HEK293 (cell line): ENCODE data around the gene MACROH2A2.

Experiments
- CTCF ChIA-PET: fragments of 350-600 bp; formaldehyde crosslinking; extraction: SDS; loops from one replicate; lab custom pipeline; 2021; ENCODE audit warnings: antibody characterized with exemption; lab: Yijun Ruan, JAX
- POLR2A ChIA-PET: fragments of 300-600 bp; formaldehyde crosslinking; extraction: SDS; loops from one replicate; lab custom pipeline; 2020; ENCODE audit warnings: antibody characterized with exemption, inconsistent platforms; lab: Yijun Ruan, JAX
- H3K27ac ChIP-seq: fragments of 200-500 bp; sonication (Bioruptor generic); 2 replicates; pipeline ENCODE4 v1.5.1; 2014; ENCODE audit warnings: low read depth, low read length, control low read depth, inconsistent platforms; ENCODE audit errors: extremely low read depth
- H3K36me3 ChIP-seq, 2 experiments: fragments of 200-500 bp in 1 of 2; sonication (Bioruptor generic) in 1 of 2; 1 replicate in 1 of 2; 2 replicates in 1 of 2; pipeline ENCODE4 v1.5.1; 2014 to 2017; ENCODE audit warnings: inconsistent platforms in 2 of 2, low read length in 2 of 2; ENCODE audit not compliant: control insufficient read depth in 2 of 2, insufficient read depth in 1 of 2
- H3K4me1 ChIP-seq: fragments of 200-500 bp; sonication (Bioruptor generic); 2 replicates; pipeline ENCODE4 v1.5.1; 2014; ENCODE audit warnings: mild to moderate bottlenecking, low read length, inconsistent platforms; ENCODE audit not compliant: control insufficient read depth, insufficient read depth
- H3K4me3 ChIP-seq: 2 replicates; pipeline ENCODE4 v1.5.1; 2011; ENCODE audit warnings: low read depth, mild to moderate bottlenecking, control low read depth, low read length, moderate library complexity
- H3K9me3 ChIP-seq: fragments of 200-500 bp; sonication (Bioruptor generic); 2 replicates; pipeline ENCODE4 v1.5.1; 2014; ENCODE audit warnings: low read depth, low read length, inconsistent platforms; ENCODE audit not compliant: control insufficient read depth, insufficient read depth
- CTCF ChIP-seq: fragments of 450-650 bp; formaldehyde crosslinking; IDR thresholded peaks from 2 replicates; pipeline ENCODE4 v1.5.1; 2016; ENCODE audit warnings: missing biosample characterization, missing genetic modification characterization
- GLI2 ChIP-seq: fragments of 450-650 bp; formaldehyde crosslinking; IDR thresholded peaks from 2 replicates; pipeline ENCODE4; 2017; ENCODE audit warnings: missing biosample characterization, missing genetic modification characterization, low read depth, borderline replicate concordance
- GLIS2 ChIP-seq: fragments of 450-650 bp; formaldehyde crosslinking; IDR thresholded peaks from 2 replicates; pipeline ENCODE4 v1.5.1; 2016; ENCODE audit warnings: missing biosample characterization, missing genetic modification characterization
- HOXA7 ChIP-seq: sonication (generic); formaldehyde crosslinking; IDR thresholded peaks from 2 replicates; pipeline ENCODE4 v1.8.1; 2022; ENCODE audit warnings: missing genetic modification reagents, borderline replicate concordance
- KLF17 ChIP-seq: fragments of 450-650 bp; formaldehyde crosslinking; IDR thresholded peaks from 2 replicates; pipeline ENCODE4 v1.5.1; 2016; ENCODE audit warnings: missing biosample characterization, missing genetic modification characterization
- PRDM6 ChIP-seq: fragments of 450-650 bp; formaldehyde crosslinking; IDR thresholded peaks from 2 replicates; pipeline ENCODE4 v1.5.1; 2017; ENCODE audit warnings: missing biosample characterization, missing genetic modification characterization
- SCRT1 ChIP-seq: fragments of 450-650 bp; formaldehyde crosslinking; IDR thresholded peaks from 2 replicates; pipeline ENCODE4 v1.5.1; 2016; ENCODE audit warnings: missing biosample characterization, missing genetic modification characterization, borderline replicate concordance
- SP3 ChIP-seq: fragments of 450-650 bp; formaldehyde crosslinking; IDR thresholded peaks from 2 replicates; pipeline ENCODE4 v1.5.1; 2016; ENCODE audit warnings: missing biosample characterization, missing genetic modification characterization
- SP7 ChIP-seq: fragments of 450-650 bp; formaldehyde crosslinking; IDR thresholded peaks from 2 replicates; pipeline ENCODE4 v1.5.1; 2016; ENCODE audit warnings: missing biosample characterization, missing genetic modification characterization
- ZFP37 ChIP-seq: fragments of 450-650 bp; formaldehyde crosslinking; IDR thresholded peaks from 2 replicates; pipeline ENCODE4 v1.5.1; 2016; ENCODE audit warnings: missing biosample characterization, missing genetic modification characterization
- ZNF138 ChIP-seq: fragments of 450-650 bp; formaldehyde crosslinking; IDR thresholded peaks from 2 replicates; pipeline ENCODE4 v1.5.1; 2016; ENCODE audit warnings: missing biosample characterization, missing genetic modification characterization, borderline replicate concordance
- ZNF184 ChIP-seq: fragments of 450-650 bp; IDR thresholded peaks from 2 replicates; pipeline ENCODE4 v1.5.1; 2018; ENCODE audit warnings: missing biosample characterization, mild to moderate bottlenecking, missing genetic modification characterization
- ZNF19 ChIP-seq: fragments of 450-650 bp; formaldehyde crosslinking; IDR thresholded peaks from 2 replicates; pipeline ENCODE4; 2016; ENCODE audit warnings: missing biosample characterization, missing genetic modification characterization, low read depth
- ZNF26 ChIP-seq: fragments of 450-650 bp; formaldehyde crosslinking; IDR thresholded peaks from 2 replicates; pipeline ENCODE4 v1.5.1; 2016; ENCODE audit warnings: missing biosample characterization, missing genetic modification characterization
- ZNF280D ChIP-seq: fragments of 450-650 bp; formaldehyde crosslinking; IDR thresholded peaks from 2 replicates; pipeline ENCODE4 v1.5.1; 2016; ENCODE audit warnings: missing biosample characterization, missing genetic modification characterization
- ZNF302 ChIP-seq: fragments of 450-650 bp; formaldehyde crosslinking; IDR thresholded peaks from 2 replicates; pipeline ENCODE4 v1.5.1; 2016; ENCODE audit warnings: missing biosample characterization, missing genetic modification characterization, low read depth
- ZNF341 ChIP-seq: fragments of 450-650 bp; formaldehyde crosslinking; IDR thresholded peaks from 2 replicates; pipeline ENCODE4; 2016; ENCODE audit warnings: low read depth, missing biosample characterization, missing genetic modification characterization
- ZNF571 ChIP-seq: fragments of 450-650 bp; formaldehyde crosslinking; IDR thresholded peaks from 2 replicates; pipeline ENCODE4 v1.5.0; 2017; ENCODE audit warnings: missing biosample characterization, missing genetic modification characterization
- ZNF600 ChIP-seq: fragments of 450-650 bp; formaldehyde crosslinking; IDR thresholded peaks from 2 replicates; pipeline ENCODE4 v1.5.1; 2016; ENCODE audit warnings: missing biosample characterization, missing genetic modification characterization
- ZNF645 ChIP-seq: fragments of 450-650 bp; formaldehyde crosslinking; IDR thresholded peaks from 2 replicates; pipeline ENCODE4; 2016; ENCODE audit warnings: missing biosample characterization, missing genetic modification characterization
- ZNF660 ChIP-seq: fragments of 450-650 bp; IDR thresholded peaks from 2 replicates; pipeline ENCODE4 v1.5.1; 2018; ENCODE audit warnings: missing biosample characterization, mild to moderate bottlenecking, missing genetic modification characterization
- ZNF677 ChIP-seq: fragments of 450-650 bp; IDR thresholded peaks from 2 replicates; pipeline ENCODE4 v1.5.0; 2018; ENCODE audit warnings: missing biosample characterization, mild to moderate bottlenecking, missing genetic modification characterization, moderate library complexity
- ZSCAN30 ChIP-seq: fragments of 450-650 bp; IDR thresholded peaks from 2 replicates; pipeline ENCODE4 v1.5.1; 2018; ENCODE audit warnings: missing biosample characterization, mild to moderate bottlenecking, missing genetic modification characterization, moderate library complexity

The MACROH2A2 gene

GRCh38 chr10:70085975-70086613 is 33.4 kb downstream of the MACROH2A2 start:
- TF ChIP-seq SCRT1 (tag by site-specific recombination) (no peak), ZNF660 (tag by site-specific recombination) (no peak), ZNF280D (tag by site-specific recombination) (no peak), ZSCAN30 (tag by site-specific recombination) (no peak), ZNF571 (no peak), ZNF138 (tag by site-specific recombination) (no peak), ZNF600 (tag by site-specific recombination) (no peak), ZNF341 (tag by site-specific recombination) (no peak), ZNF302 (tag by site-specific recombination) (no peak), PRDM6 (no peak)
- POLR2A ChIA-PET = no interaction called here

GRCh38 chr10:70087616-70088307 is 35.1 kb downstream of the MACROH2A2 start:
- no peak overlapping the region for H3K4me3 ChIP-seq
- no peaks in the 10 kb centered on the region for H3K4me1 ChIP-seq
- POLR2A ChIA-PET = no interaction called here
- no peak for TF ChIP-seq ZFP37
- no peak for TF ChIP-seq SP3 (tag by site-specific recombination)
- no peak for TF ChIP-seq SP7 (tag by site-specific recombination)
- no peak for TF ChIP-seq HOXA7
- no peak for TF ChIP-seq ZNF26 (tag by site-specific recombination)
- TF ChIP-seq ZNF19 (tag by site-specific recombination) = no peak
- no peak for TF ChIP-seq GLI2 (tag by site-specific recombination)
- no peak for TF ChIP-seq ZNF184
- TF ChIP-seq ZNF645 (tag by site-specific recombination) = no peak
- TF ChIP-seq GLIS2 = no peak
- TF ChIP-seq KLF17 (tag by site-specific recombination) = no peak
- TF ChIP-seq CTCF (tag by site-specific recombination) = no peak
- TF ChIP-seq ZNF677 (tag by site-specific recombination) = no peak
- TF ChIP-seq, all 188 proteins: peak for 0
- CTCF ChIA-PET = interaction anchor here (0.6 kb wide), 1 partner anchor 23 kb away, joined by 3 read pairs; no protein-coding TSS in a partner anchor
- peaks cover 0 to 22% of the 10 kb centered on the region in 2 experiments; a peak in 2 of 3 replicates for H3K36me3 ChIP-seq
- H3K27ac ChIP-seq = no peak overlapping the region
- no peaks in the 10 kb centered on the region for H3K9me3 ChIP-seq

More at GRCh38 chr10:70085975-70086613, 33.4 kb downstream of the MACROH2A2 start:
- Histone ChIP-seq H3K4me3 (no peak overlapping the region), H3K4me1 (no peaks in the 10 kb centered on the region), H3K9me3 (no peaks in the 10 kb centered on the region), H3K27ac (no peak overlapping the region), H3K36me3 (peaks cover 0 to 12% of the 10 kb centered on the region in 2 experiments; a peak in 2 of 3 replicates)
- CTCF ChIA-PET = interaction anchor here (0.8 kb wide), 1 partner anchor 128 kb away, joined by 3 read pairs; no protein-coding TSS in a partner anchor
